Measurements from ENCODE around the gene DCN.

- TF ChIP-seq CTCF (IDR thresholded peaks at IDR 0.05; ENCODE audit: extremely low read depth in 1 of 2, insufficient read depth in 1 of 2, low read depth in 1 of 2, low read length in 2 of 2) (no peak), POLR2A (IDR thresholded peaks at IDR 0.05; ENCODE audit: low read depth, low read length) (no peak), EZH2 (IDR thresholded peaks at IDR 0.05; ENCODE audit: borderline replicate concordance, low read depth, low read length, severe bottlenecking) (no peak), POLR2AphosphoS5 (IDR thresholded peaks at IDR 0.05; ENCODE audit: insufficient read depth, low read depth, low read length) (no peak), MYC (IDR thresholded peaks at IDR 0.05; ENCODE audit: low read depth, low read length) (no peak), MAX (IDR thresholded peaks at IDR 0.05; ENCODE audit: insufficient read depth, insufficient read length) (no peak)
These were observed 61.8 kb downstream of the DCN start for GRCh38 chr12:91120781-91121180.
